ENCODE data around the gene MBTPS1.

DNA sequence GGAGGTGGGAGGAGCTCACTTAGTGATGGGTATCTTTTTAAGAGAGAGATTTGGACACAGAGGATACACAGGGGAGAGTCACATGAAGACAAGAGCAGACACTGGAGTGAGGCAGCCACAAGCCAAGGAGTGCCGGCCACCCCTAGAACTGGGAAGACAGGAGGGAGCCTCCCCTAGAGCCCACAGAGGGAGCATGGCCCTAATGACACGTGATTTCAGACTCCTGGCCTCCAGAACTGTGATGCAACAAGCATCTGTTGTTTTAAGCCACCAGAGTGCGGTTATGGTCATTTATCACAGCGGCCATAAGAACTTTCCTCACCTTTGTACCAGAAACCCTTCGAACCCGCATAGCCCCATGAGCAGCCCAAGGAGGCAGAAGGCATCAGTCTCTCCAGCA lies 107.5 kb downstream of the MBTPS1 start:
- TF ChIP-seq, protein P1, sequence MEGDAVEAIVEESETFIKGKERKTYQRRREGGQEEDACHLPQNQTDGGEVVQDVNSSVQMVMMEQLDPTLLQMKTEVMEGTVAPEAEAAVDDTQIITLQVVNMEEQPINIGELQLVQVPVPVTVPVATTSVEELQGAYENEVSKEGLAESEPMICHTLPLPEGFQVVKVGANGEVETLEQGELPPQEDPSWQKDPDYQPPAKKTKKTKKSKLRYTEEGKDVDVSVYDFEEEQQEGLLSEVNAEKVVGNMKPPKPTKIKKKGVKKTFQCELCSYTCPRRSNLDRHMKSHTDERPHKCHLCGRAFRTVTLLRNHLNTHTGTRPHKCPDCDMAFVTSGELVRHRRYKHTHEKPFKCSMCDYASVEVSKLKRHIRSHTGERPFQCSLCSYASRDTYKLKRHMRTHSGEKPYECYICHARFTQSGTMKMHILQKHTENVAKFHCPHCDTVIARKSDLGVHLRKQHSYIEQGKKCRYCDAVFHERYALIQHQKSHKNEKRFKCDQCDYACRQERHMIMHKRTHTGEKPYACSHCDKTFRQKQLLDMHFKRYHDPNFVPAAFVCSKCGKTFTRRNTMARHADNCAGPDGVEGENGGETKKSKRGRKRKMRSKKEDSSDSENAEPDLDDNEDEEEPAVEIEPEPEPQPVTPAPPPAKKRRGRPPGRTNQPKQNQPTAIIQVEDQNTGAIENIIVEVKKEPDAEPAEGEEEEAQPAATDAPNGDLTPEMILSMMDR (IDR thresholded peaks at IDR 0.05) = no peak
- no peak for TF ChIP-seq POLR2A (IDR thresholded peaks at IDR 0.05)
